ENCODE results near the gene THEMIS2.
"Not testable (repeated sequence)": the region's sequence is repeated elsewhere in the genome, so short reads cannot be mapped to it uniquely, and the experiment has no call there.

The THEMIS2 gene

GRCh38 chr1:27863538-27863915 lies 8.8 kb upstream of the THEMIS2 start:
- no peak for DNase-seq

GRCh38 chr1:27864264-27864895 lies 8.0 kb upstream of the THEMIS2 start:
- no peak for DNase-seq

- DNase-seq: no peak
Measured at GRCh38 chr1:27865821-27866220, 6.5 kb upstream of the THEMIS2 start.

GRCh38 chr1:27868556-27868931 lies 3.8 kb upstream of the THEMIS2 start:
- no peak for DNase-seq

- DNase-seq: no peak
Measured at GRCh38 chr1:27868932-27869718, 3.2 kb upstream of the THEMIS2 start.

- DNase-seq: no peak
Measured at GRCh38 chr1:27869719-27870085, 2.6 kb upstream of the THEMIS2 start.

- not testable (repeated sequence) for DNase-seq
Measured at GRCh38 chr1:27871076-27871475, 1.3 kb upstream of the THEMIS2 start.

GRCh38 chr1:27872802-27873551 lies 633 bp downstream of the THEMIS2 start:
- DNase-seq: no peak

- DNase-seq: no peak
Measured at GRCh38 chr1:27873671-27874384, 1.5 kb downstream of the THEMIS2 start.

- DNase-seq: no peak
Measured at GRCh38 chr1:27876341-27877114, 4.2 kb downstream of the THEMIS2 start.

- DNase-seq: no peak
Measured at GRCh38 chr1:27877115-27877416, 4.7 kb downstream of the THEMIS2 start.

GRCh38 chr1:27878039-27878438 lies 5.7 kb downstream of the THEMIS2 start:
- no peak for DNase-seq

- no peak for DNase-seq
Measured at GRCh38 chr1:27878787-27879335, 6.5 kb downstream of the THEMIS2 start.

- DNase-seq: peak; percentile 21
Measured at GRCh38 chr1:27879374-27880082, 7.2 kb downstream of the THEMIS2 start.

- DNase-seq: no peak
Measured at GRCh38 chr1:27882543-27882903, 10.2 kb downstream of the THEMIS2 start.

GRCh38 chr1:27883536-27883935 lies 11.2 kb downstream of the THEMIS2 start:
- DNase-seq: no peak

GRCh38 chr1:27884006-27884954 lies 11.9 kb downstream of the THEMIS2 start:
- peak; percentile 46 for DNase-seq

GRCh38 chr1:27885114-27885528 lies 12.8 kb downstream of the THEMIS2 start:
- no peak for DNase-seq

GRCh38 chr1:27885621-27886352 lies 13.4 kb downstream of the THEMIS2 start:
- DNase-seq: peak; percentile 26

- DNase-seq: no peak
Measured at GRCh38 chr1:27886353-27886679, 14.0 kb downstream of the THEMIS2 start.

All from NCI-H82 (cell line).